GM18526 (cell line): ENCODE results near the gene ZFAND3.

Source experiments
- POLR2A ChIP-seq: IDR thresholded peaks from 3 replicates; pipeline ENCODE4 v1.6.1; 2011; ENCODE audit not compliant: insufficient read length; ENCODE audit errors: extremely low read depth

The ZFAND3 gene

GRCh38 chr6:38187811-38188590, 368.5 kb downstream of the ZFAND3 start:
- TF ChIP-seq POLR2A, result no peak

GRCh38 chr6:38188677-38189335, 369.3 kb downstream of the ZFAND3 start:
- no peak for TF ChIP-seq POLR2A

GRCh38 chr6:38191418-38191817, 371.9 kb downstream of the ZFAND3 start:
- no peak for TF ChIP-seq POLR2A

GRCh38 chr6:38192011-38192410, 372.5 kb downstream of the ZFAND3 start:
- no peak for TF ChIP-seq POLR2A

GRCh38 chr6:38192487-38192886, 373.0 kb downstream of the ZFAND3 start:
- no peak for TF ChIP-seq POLR2A

- TF ChIP-seq POLR2A, result no peak
Observed at GRCh38 chr6:38193051-38193450, 373.5 kb downstream of the ZFAND3 start.

GRCh38 chr6:38193481-38194281, 374.2 kb downstream of the ZFAND3 start:
- no peak for TF ChIP-seq POLR2A

- no peak for TF ChIP-seq POLR2A
Observed at GRCh38 chr6:38194282-38194572, 374.7 kb downstream of the ZFAND3 start.

GRCh38 chr6:38194589-38194988, 375.1 kb downstream of the ZFAND3 start:
- TF ChIP-seq POLR2A, result no peak

- TF ChIP-seq POLR2A, result no peak
Observed at GRCh38 chr6:38195113-38195635, 375.6 kb downstream of the ZFAND3 start.

GRCh38 chr6:38198219-38198618, 378.7 kb downstream of the ZFAND3 start:
- no peak for TF ChIP-seq POLR2A
